ENCODE data around the gene ZSCAN25. TPM values are rescaled to one million over a fixed set of nuclear protein-coding genes. Genes with fewer than 3 reads are reported as not detected.

Gene ZSCAN25
- total RNA-seq, 1 donor from 2014 or later, result 23.8 TPM

GRCh38 chr7:99679400-99680191, 62.9 kb downstream of the ZSCAN25 start, which contains the start of gene CYP3A5:
TSS of gene CYP3A5 (minus strand) at chr7:99679996. CDS start at chr7:99679896, 100 bp downstream.
- Mint-ChIP-seq H3K4me1 (ENCODE audit: unreplicated experiment) (peaks cover 9% of the 10 kb centered on the region), H3K27ac (ENCODE audit: unreplicated experiment) (peak within 1 kb of the TSS; percentile 4), H3K36me3 (ENCODE audit: low read depth, unreplicated experiment) (peaks cover 15% of the 10 kb centered on the region), H3K4me3 (ENCODE audit: unreplicated experiment) (no peak within 1 kb of the TSS), H3K9me3 (ENCODE audit: unreplicated experiment) (no peaks in the 10 kb centered on the region), H3K27me3 (ENCODE audit: unreplicated experiment) (peaks cover 4% of the 10 kb centered on the region)
- no peak for TF ChIP-seq CTCF (IDR thresholded peaks at IDR 0.05; ENCODE audit: unreplicated experiment)
- no peak for DNase-seq (ENCODE audit: low spot score)

Other genes with a start within 250 kb of the ZSCAN25 start
- gene ARPC1B, start 242.2 kb upstream of the ZSCAN25 start, total RNA-seq (ENCODE audit: unreplicated experiment), result 124 TPM
- 107 TPM for gene PDAP1, start 208.3 kb upstream of the ZSCAN25 start, total RNA-seq (ENCODE audit: unreplicated experiment)
- gene BUD31, start 208.0 kb upstream of the ZSCAN25 start, total RNA-seq (ENCODE audit: unreplicated experiment), result 73.4 TPM
- 7.1 TPM for gene PTCD1, start 178.1 kb upstream of the ZSCAN25 start, total RNA-seq (ENCODE audit: unreplicated experiment)
- 40.5 TPM for gene CPSF4, start 178.0 kb upstream of the ZSCAN25 start, total RNA-seq (ENCODE audit: unreplicated experiment)
- gene ATP5MF, start 150.8 kb upstream of the ZSCAN25 start, total RNA-seq (ENCODE audit: unreplicated experiment), result 281 TPM
- gene ZNF789, start 144.1 kb upstream of the ZSCAN25 start, total RNA-seq (ENCODE audit: unreplicated experiment), result 17.1 TPM
- gene ZNF394, start 116.7 kb upstream of the ZSCAN25 start, total RNA-seq (ENCODE audit: unreplicated experiment), result 24.6 TPM
- 17.8 TPM for gene ZKSCAN5, start 112.3 kb upstream of the ZSCAN25 start, total RNA-seq (ENCODE audit: unreplicated experiment)
- gene FAM200A, start 64.8 kb upstream of the ZSCAN25 start, total RNA-seq (ENCODE audit: unreplicated experiment), result 6.8 TPM
- gene ZNF655, start 58.3 kb upstream of the ZSCAN25 start, total RNA-seq (ENCODE audit: unreplicated experiment), result 36.3 TPM
- 0.46 TPM for gene TMEM225B, start 18.7 kb upstream of the ZSCAN25 start, total RNA-seq (ENCODE audit: unreplicated experiment)
- gene CYP3A5, start 63.0 kb downstream of the ZSCAN25 start, total RNA-seq (ENCODE audit: unreplicated experiment), result 0.69 TPM
- gene CYP3A7, start 118.2 kb downstream of the ZSCAN25 start, total RNA-seq (ENCODE audit: unreplicated experiment), result 0.18 TPM
- not detected for gene CYP3A4, start 167.2 kb downstream of the ZSCAN25 start, total RNA-seq (ENCODE audit: unreplicated experiment)
- not detected for gene CYP3A43, start 211.1 kb downstream of the ZSCAN25 start, total RNA-seq (ENCODE audit: unreplicated experiment)

All from endothelial cell (in vitro differentiated cells).